ENCODE data around the gene ENAH. TPM values are rescaled to one million over a fixed set of nuclear protein-coding genes. Genes with fewer than 3 reads are reported as not detected.

The ENAH gene
- total RNA-seq, 1 experiment from 2014 or later = 420 TPM

DNA sequence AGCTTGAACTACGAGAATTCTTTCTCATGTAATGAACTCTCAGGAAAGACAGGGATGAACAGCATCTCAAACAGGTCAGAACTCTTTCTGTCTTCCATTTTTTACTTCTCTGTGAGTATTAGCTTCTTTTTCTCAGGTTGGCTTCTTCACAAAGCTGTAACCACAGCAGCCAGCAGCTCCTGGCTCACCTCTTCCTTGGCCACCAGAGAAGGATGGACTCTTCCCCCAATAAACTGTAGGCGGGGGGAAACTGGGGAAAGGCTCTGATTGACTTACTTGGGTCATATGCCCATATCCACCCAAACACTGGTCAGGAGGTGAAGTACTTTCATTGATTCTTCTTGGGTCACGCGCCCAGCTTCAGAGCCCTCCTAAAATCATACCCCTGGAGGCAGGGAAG is 14.4 kb upstream of the ENAH start:
- intact Hi-C loops (cut with micrococcal nuclease) = no loop called here
- CTCF ChIA-PET = interaction anchor here (0.7 to 2.2 kb wide), 5 partner anchors 9 to 106 kb away, joined by 3 to 7 read pairs (median 3); no protein-coding TSS in a partner anchor
- POLR2A ChIA-PET = interaction anchor here (0.6 kb wide), 1 partner anchor 105 kb away, joined by 3 read pairs; no protein-coding TSS in a partner anchor
- Mint-ChIP-seq H3K4me1 (ENCODE audit: insufficient read depth, unreplicated experiment) (peaks cover 14% of the 10 kb centered on the region), H3K4me3 (ENCODE audit: unreplicated experiment) (no peak overlapping the region), H3K27me3 (ENCODE audit: insufficient read depth, unreplicated experiment) (no peaks in the 10 kb centered on the region), H3K9me3 (ENCODE audit: unreplicated experiment) (no peaks in the 10 kb centered on the region), H3K27ac (ENCODE audit: low read depth, unreplicated experiment) (no peak overlapping the region), H3K36me3 (ENCODE audit: insufficient read depth, unreplicated experiment) (no peaks in the 10 kb centered on the region)
- TF ChIP-seq, protein P1, sequence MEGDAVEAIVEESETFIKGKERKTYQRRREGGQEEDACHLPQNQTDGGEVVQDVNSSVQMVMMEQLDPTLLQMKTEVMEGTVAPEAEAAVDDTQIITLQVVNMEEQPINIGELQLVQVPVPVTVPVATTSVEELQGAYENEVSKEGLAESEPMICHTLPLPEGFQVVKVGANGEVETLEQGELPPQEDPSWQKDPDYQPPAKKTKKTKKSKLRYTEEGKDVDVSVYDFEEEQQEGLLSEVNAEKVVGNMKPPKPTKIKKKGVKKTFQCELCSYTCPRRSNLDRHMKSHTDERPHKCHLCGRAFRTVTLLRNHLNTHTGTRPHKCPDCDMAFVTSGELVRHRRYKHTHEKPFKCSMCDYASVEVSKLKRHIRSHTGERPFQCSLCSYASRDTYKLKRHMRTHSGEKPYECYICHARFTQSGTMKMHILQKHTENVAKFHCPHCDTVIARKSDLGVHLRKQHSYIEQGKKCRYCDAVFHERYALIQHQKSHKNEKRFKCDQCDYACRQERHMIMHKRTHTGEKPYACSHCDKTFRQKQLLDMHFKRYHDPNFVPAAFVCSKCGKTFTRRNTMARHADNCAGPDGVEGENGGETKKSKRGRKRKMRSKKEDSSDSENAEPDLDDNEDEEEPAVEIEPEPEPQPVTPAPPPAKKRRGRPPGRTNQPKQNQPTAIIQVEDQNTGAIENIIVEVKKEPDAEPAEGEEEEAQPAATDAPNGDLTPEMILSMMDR (IDR thresholded peaks at IDR 0.05; ENCODE audit: unreplicated experiment) = no peak
- no TSS peak for BruUV-seq (replicated peaks)
- no peak for DNase-seq (ENCODE audit: unreplicated experiment)

- POLR2A ChIA-PET = interaction anchor here (0.7 to 1.6 kb wide), 3 partner anchors 8 to 100 kb away, joined by 3 to 5 read pairs (median 4); no protein-coding TSS in a partner anchor
- TF ChIP-seq, protein P1 (IDR thresholded peaks at IDR 0.05; ENCODE audit: unreplicated experiment) = no peak
- no peaks in the 10 kb centered on the region for H3K36me3 Mint-ChIP-seq (ENCODE audit: insufficient read depth, unreplicated experiment)
- no peaks in the 10 kb centered on the region for H3K27me3 Mint-ChIP-seq (ENCODE audit: insufficient read depth, unreplicated experiment)
- H3K4me3 Mint-ChIP-seq (ENCODE audit: unreplicated experiment) = no peak overlapping the region
- CTCF ChIA-PET = interaction anchor here (0.6 to 2.2 kb wide), 6 partner anchors 8 to 116 kb away, joined by 3 to 7 read pairs (median 3); no protein-coding TSS in a partner anchor
- peaks cover 13% of the 10 kb centered on the region for H3K4me1 Mint-ChIP-seq (ENCODE audit: insufficient read depth, unreplicated experiment)
- intact Hi-C loops (cut with micrococcal nuclease) = no loop called here
- no peak for DNase-seq (ENCODE audit: unreplicated experiment)
- no TSS peak for BruUV-seq (replicated peaks)
- no peaks in the 10 kb centered on the region for H3K9me3 Mint-ChIP-seq (ENCODE audit: unreplicated experiment)
- no peak overlapping the region for H3K27ac Mint-ChIP-seq (ENCODE audit: low read depth, unreplicated experiment)
Observed at GRCh38 chr1:225666495-225666894, 13.6 kb upstream of the ENAH start.

GRCh38 chr1:225664762-225665161 is 11.8 kb upstream of the ENAH start:
- Mint-ChIP-seq H3K36me3 (ENCODE audit: insufficient read depth, unreplicated experiment) (no peaks in the 10 kb centered on the region), H3K4me1 (ENCODE audit: insufficient read depth, unreplicated experiment) (no peaks in the 10 kb centered on the region), H3K27ac (ENCODE audit: low read depth, unreplicated experiment) (no peak overlapping the region), H3K27me3 (ENCODE audit: insufficient read depth, unreplicated experiment) (no peaks in the 10 kb centered on the region), H3K9me3 (ENCODE audit: unreplicated experiment) (no peaks in the 10 kb centered on the region), H3K4me3 (ENCODE audit: unreplicated experiment) (no peak overlapping the region)
- intact Hi-C loops (cut with micrococcal nuclease) = no loop called here
- TF ChIP-seq, protein P1 (IDR thresholded peaks at IDR 0.05; ENCODE audit: unreplicated experiment) = no peak
- CTCF ChIA-PET = interaction anchor here (0.6 to 3.3 kb wide), 9 partner anchors 10 to 190 kb away, joined by 3 to 15 read pairs (median 3); no protein-coding TSS in a partner anchor
- DNase-seq (ENCODE audit: unreplicated experiment) = no peak
- BruUV-seq (replicated peaks) = no TSS peak
- POLR2A ChIA-PET = interaction anchor here (0.6 to 2.9 kb wide), 5 partner anchors 10 to 1202 kb away, joined by 3 to 11 read pairs (median 4); no protein-coding TSS in a partner anchor

GRCh38 chr1:225662155-225662554 is 9.2 kb upstream of the ENAH start:
- Mint-ChIP-seq H3K27ac (ENCODE audit: low read depth, unreplicated experiment) (no peak overlapping the region), H3K4me3 (ENCODE audit: unreplicated experiment) (no peak overlapping the region), H3K27me3 (ENCODE audit: insufficient read depth, unreplicated experiment) (no peaks in the 10 kb centered on the region), H3K9me3 (ENCODE audit: unreplicated experiment) (no peaks in the 10 kb centered on the region), H3K36me3 (ENCODE audit: insufficient read depth, unreplicated experiment) (no peaks in the 10 kb centered on the region), H3K4me1 (ENCODE audit: insufficient read depth, unreplicated experiment) (peaks cover 12% of the 10 kb centered on the region)
- DNase-seq (ENCODE audit: unreplicated experiment) = no peak
- POLR2A ChIA-PET = interaction anchor here (1.3 to 9.9 kb wide), 4 partner anchors 10 to 47 kb away, joined by 4 to 189 read pairs (median 6); partner anchors contain the start of gene ENAH
- BruUV-seq (replicated peaks) = no TSS peak
- CTCF ChIA-PET = interaction anchor here (0.6 to 3.3 kb wide), 6 partner anchors 10 to 123 kb away, joined by 3 to 15 read pairs (median 3); no protein-coding TSS in a partner anchor
- intact Hi-C loops (cut with micrococcal nuclease) = no loop called here
- TF ChIP-seq, protein P1 (IDR thresholded peaks at IDR 0.05; ENCODE audit: unreplicated experiment) = no peak

Measured in MCF 10A (cell line).